Activated naive CD8-positive, alpha-beta T cell treated with anti-CD3 and anti-CD28 coated beads, Interleukin-2, amount 10 ng/mL, durations not matched to agents 7 days and 5 days (primary cell): ENCODE measurements around the gene PCBP1. TPM values are rescaled to one million over a fixed set of nuclear protein-coding genes. Genes with fewer than 3 reads are reported as not detected.

Experiments
- ATAC-seq: fragments of 150-1000 bp; cut with Tn5 transposase; one replicate; pipeline ENCODE4 v1.10.0; 2021; ENCODE audit warnings: low read depth, moderate library complexity
- POLR2A ChIA-PET: fragments of 350-600 bp; sonication (Branson Sonifier 250); formaldehyde crosslinking; loops from one replicate; lab custom pipeline; 2021; ENCODE audit warnings: antibody characterized with exemption; lab: Charles Lee
- DNase-seq: peaks from one replicate; pipeline ENCODE4 v3.0.0; 2021
- H3K27ac Mint-ChIP-seq: one replicate; pipeline ENCODE4 v1.8.0; 2022; ENCODE audit warnings: mild to moderate bottlenecking, mixed read lengths
- H3K27me3 Mint-ChIP-seq: one replicate; pipeline ENCODE4 v1.8.0; 2022; ENCODE audit warnings: mild to moderate bottlenecking, moderate library complexity, mixed read lengths
- H3K36me3 Mint-ChIP-seq: one replicate; pipeline ENCODE4 v1.8.0; 2021; ENCODE audit warnings: mild to moderate bottlenecking, mixed read lengths
- H3K4me1 Mint-ChIP-seq: one replicate; pipeline ENCODE4 v1.8.0; 2021; ENCODE audit warnings: mixed read lengths
- H3K4me3 Mint-ChIP-seq: one replicate; pipeline ENCODE4 v1.8.0; 2022; ENCODE audit warnings: mild to moderate bottlenecking, moderate library complexity, mixed read lengths
- H3K9me3 Mint-ChIP-seq: one replicate; pipeline ENCODE4 v1.8.0; 2021; ENCODE audit warnings: mixed read lengths
- total RNA-seq, 2 experiments: library from RNA; stranded (reverse); gene quantifications; one replicate each; pipeline ENCODE4 v1.2.3, GENCODE V29; 2021

Gene PCBP1
- total RNA-seq: 100 to 1,000 TPM; 459 to 467 TPM

DNA sequence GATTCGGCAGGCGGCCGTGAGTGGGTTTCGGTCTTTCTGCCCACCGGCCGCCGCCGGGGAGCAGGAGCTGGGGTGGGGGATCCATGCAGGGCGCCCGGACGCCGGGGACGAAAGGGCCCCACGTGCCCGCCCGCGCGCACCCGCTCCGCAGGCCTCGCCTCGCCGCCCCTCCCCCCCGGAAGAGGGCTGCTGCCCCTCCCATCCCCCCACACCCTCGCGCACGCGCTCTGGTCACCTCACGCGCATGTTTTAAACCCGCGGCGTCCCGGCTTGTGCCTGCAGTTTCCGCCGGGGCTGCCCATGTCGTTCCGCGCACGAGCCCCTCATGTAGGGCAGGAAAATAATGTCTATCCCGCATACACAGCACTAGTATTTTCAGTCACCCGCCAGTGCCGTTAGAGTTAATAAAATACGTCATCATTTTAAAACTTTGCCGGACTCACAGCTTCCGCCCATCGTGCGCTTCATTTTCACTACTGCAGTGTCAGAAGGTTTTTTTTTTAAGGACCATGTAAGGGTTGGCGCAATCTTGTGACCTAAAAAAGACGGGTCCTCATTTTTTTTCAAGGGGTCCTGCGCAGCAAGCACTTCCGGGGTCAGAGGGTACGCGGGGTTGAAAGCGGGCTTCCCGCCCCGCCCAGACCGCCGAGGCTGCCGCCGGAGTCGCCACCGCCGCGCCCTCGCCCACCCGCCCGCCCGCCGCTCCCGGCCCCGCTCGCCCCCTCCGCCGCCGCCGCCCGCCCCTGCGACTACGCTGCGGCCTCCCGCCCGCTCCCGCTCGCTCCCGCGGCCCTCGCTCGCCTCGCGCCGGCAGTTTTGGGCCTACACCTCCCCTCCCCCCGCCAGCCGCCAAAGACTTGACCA lies at the start of gene PCBP1:
TSS of gene PCBP1 (plus strand) at position 640 of the 864 bp plus-strand sequence. CDS start 267 bp downstream, outside the sequence.
- ATAC-seq (peak; percentile 34), DNase-seq (peak; percentile 99)
- Mint-ChIP-seq H3K36me3 (peaks cover 37% of the 10 kb centered on the region), H3K4me3 (peak within 1 kb of the TSS; percentile 96), H3K27ac (peak within 1 kb of the TSS; percentile 98), H3K27me3 (no peaks in the 10 kb centered on the region), H3K4me1 (peaks cover 47% of the 10 kb centered on the region), H3K9me3 (no peaks in the 10 kb centered on the region)
- POLR2A ChIA-PET: interaction anchor here (0.6 to 13.8 kb wide), 14 partner anchors 7 to 381 kb away, joined by 3 to 444 read pairs (median 14); partner anchors contain the start of genes C2orf42, MXD1 and SNRPG

DNA sequence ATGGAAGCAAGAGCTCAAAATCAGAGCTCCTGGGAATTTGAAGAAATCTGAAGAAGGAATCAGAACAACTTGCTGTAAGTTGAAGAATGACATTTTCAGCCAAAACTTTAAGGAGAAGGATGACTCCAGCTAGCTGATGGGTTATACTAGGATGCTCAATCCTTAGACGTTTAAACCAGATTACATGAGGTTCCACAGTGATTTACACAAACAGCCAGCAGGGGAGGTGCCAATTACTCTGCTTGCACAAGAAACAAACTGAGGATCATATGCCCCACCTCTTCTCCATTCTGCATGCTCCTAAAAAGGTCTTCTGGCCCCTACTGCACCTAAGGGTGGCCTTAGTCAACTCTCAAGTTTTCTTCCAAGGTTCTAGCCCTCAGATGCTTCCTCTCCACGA lies 47.9 kb upstream of the PCBP1 start:
- Mint-ChIP-seq H3K4me1 (peaks cover 55% of the 10 kb centered on the region), H3K4me3 (no peak overlapping the region), H3K27ac (no peak overlapping the region), H3K36me3 (peaks cover 36% of the 10 kb centered on the region), H3K9me3 (peaks cover 2% of the 10 kb centered on the region), H3K27me3 (no peaks in the 10 kb centered on the region)
- ATAC-seq (no peak), DNase-seq (no peak)
- POLR2A ChIA-PET: interaction anchor here (1.0 to 1.1 kb wide), 2 partner anchors 104 to 123 kb away, joined by 3 read pairs; no protein-coding TSS in a partner anchor

DNA sequence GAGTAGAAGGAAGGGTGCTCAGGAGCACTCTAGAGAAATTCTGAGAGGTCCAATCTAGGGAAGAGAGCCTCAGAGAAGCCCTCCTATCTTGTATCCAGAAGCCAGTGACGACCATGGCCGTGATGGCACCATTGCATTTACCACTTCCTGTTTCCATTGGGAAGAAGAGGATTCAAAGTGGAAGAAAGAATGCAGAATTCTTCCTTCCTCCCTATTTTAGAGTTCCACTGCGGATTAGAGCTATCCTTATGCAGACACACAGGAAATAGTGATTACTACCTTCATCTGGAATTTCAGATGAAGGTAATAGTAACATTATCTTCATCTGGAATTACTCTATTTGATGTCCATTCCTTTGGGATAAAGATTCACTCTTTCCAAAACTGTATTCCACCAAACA lies 45.6 kb upstream of the PCBP1 start:
- Mint-ChIP-seq H3K4me1 (peaks cover 60% of the 10 kb centered on the region), H3K27me3 (no peaks in the 10 kb centered on the region), H3K9me3 (peaks cover 2% of the 10 kb centered on the region), H3K36me3 (peaks cover 53% of the 10 kb centered on the region), H3K27ac (no peak overlapping the region), H3K4me3 (no peak overlapping the region)
- no peak for ATAC-seq
- POLR2A ChIA-PET: interaction anchor here (3.3 kb wide), 1 partner anchor 28 kb away, joined by 24 read pairs; no protein-coding TSS in a partner anchor
- DNase-seq: no peak

DNA sequence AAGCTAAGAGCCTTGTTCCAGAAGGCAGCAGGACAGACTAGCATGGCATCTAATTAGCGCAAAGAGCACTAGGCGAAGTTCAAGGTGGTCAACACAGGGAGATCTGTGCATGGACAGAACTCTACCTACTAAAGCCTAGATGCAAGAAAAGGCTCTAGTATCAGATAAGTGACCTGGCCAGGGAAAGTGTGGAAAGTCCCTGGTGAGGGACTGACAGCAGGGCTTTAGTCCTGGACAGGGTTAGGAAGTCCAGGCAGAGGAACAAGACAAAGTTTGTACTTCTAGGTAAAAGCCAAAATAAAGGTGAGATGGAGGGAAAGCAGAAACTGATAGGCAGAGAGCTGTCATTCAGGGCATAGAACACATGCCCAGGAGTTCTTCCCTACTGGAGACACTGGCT lies 45.0 kb upstream of the PCBP1 start:
- ATAC-seq: no peak
- H3K27me3 Mint-ChIP-seq: no peaks in the 10 kb centered on the region
- peak overlapping the region; percentile 75 for H3K4me3 Mint-ChIP-seq
- POLR2A ChIA-PET: interaction anchor here (0.7 to 3.3 kb wide), 3 partner anchors 27 to 128 kb away, joined by 3 to 24 read pairs (median 11); partner anchors contain the start of gene MXD1
- peak overlapping the region; percentile 94 for H3K27ac Mint-ChIP-seq
- DNase-seq: no peak
- H3K9me3 Mint-ChIP-seq: peaks cover 2% of the 10 kb centered on the region
- H3K4me1 Mint-ChIP-seq: peaks cover 57% of the 10 kb centered on the region
- H3K36me3 Mint-ChIP-seq: peaks cover 53% of the 10 kb centered on the region

DNA sequence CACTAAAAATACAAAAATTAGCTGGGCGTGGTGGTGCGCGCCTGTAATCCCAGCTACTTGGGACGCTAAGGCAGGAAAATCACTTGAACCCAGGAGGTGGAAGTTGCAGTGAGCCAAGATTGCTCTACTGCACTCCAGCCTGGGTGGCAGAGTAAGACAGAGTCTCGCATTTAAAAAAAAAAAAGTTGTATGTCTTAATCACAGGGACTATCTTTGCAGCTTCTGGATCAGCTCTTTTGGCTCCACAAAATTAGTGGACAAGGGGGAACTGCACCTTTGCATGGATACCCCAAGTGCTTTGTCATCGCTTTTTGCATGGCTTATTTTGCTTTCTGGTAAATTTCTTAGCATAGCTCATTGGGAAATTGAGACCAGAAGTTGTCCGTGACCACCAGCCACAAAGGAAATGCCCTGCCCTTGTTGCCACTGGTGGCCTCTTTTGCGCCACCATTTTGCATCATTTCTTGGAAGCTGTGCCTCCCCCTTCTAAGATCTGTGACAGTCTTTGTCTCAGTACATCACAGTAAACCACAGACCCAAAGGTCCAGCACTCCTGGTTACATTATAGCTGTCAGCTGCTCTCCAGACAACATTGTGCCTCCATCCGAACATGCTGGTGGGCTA lies 43.9 kb upstream of the PCBP1 start:
- POLR2A ChIA-PET: interaction anchor here (1.0 to 3.3 kb wide), 10 partner anchors 26 to 148 kb away, joined by 3 to 24 read pairs (median 5); partner anchors contain the start of genes C2orf42 and MXD1
- Mint-ChIP-seq H3K27me3 (no peaks in the 10 kb centered on the region), H3K36me3 (peaks cover 52% of the 10 kb centered on the region), H3K9me3 (no peaks in the 10 kb centered on the region), H3K4me3 (peak overlapping the region; percentile 75), H3K27ac (peak overlapping the region; percentile 94), H3K4me1 (peaks cover 56% of the 10 kb centered on the region)
- ATAC-seq (peak; percentile 86), DNase-seq (peak; percentile 61)

DNA sequence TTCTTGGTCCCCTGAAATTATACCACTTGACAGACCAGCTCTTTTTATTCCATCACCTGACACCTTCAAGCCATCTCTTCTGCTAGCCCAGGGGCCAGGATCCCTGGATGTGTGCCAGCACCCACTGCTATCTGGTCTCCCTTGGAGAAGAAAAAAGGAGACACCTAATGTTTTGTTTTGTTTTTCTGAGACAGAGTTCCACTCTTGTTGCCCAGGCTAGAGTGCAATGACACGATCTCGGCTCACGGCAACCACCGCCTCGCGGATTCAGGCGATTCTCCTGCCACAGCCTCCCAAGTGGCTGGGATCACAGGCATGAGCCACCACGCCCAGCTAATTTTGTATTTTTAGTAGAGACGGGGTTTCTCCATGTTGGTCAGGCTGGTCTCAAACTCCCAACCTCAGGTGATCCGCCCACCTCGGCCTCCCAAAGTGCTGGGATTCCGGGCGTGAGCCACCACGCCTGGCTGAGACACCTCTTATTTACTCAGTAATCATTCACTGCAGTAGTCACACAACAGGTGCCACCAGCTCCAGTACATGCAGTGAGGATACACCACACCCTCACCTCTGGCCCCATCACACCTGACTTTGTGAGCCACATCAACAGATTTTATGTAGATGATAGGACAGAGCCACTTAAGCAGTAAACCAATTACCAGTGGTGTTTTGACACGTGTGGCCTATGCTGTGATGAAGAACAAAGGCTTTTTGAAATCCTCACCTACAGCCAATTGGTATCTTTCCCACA lies 42.8 kb upstream of the PCBP1 start:
- peaks cover 49% of the 10 kb centered on the region for H3K36me3 Mint-ChIP-seq
- peak overlapping the region; percentile 94 for H3K27ac Mint-ChIP-seq
- H3K4me1 Mint-ChIP-seq: peaks cover 55% of the 10 kb centered on the region
- H3K9me3 Mint-ChIP-seq: no peaks in the 10 kb centered on the region
- ATAC-seq: no peak
- H3K27me3 Mint-ChIP-seq: no peaks in the 10 kb centered on the region
- POLR2A ChIA-PET: interaction anchor here (1.2 to 3.3 kb wide), 6 partner anchors 25 to 130 kb away, joined by 3 to 24 read pairs (median 6); partner anchors contain the start of gene MXD1
- H3K4me3 Mint-ChIP-seq: peak overlapping the region; percentile 75
- no peak for DNase-seq

DNA sequence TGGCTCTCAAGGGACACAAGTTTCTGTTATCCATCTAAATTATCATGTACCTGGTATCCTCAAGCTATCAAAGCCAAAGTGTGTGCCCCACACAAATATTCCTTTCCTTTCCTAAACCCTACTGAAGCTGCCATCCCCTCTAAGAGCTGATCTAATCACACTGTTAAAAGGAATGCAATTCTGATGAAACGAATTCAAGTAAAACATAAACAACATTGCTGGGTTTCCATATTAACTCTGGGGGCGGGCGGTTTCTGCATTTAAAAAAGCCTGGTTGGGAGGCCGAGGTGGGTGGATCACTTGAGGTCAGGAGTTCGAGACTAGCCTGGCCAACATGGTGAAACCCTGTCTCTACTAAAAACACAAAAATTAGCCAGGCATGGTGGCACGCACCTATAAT lies 41.9 kb upstream of the PCBP1 start:
- H3K4me1 Mint-ChIP-seq: peaks cover 49% of the 10 kb centered on the region
- DNase-seq: no peak
- ATAC-seq: no peak
- no peaks in the 10 kb centered on the region for H3K9me3 Mint-ChIP-seq
- peaks cover 47% of the 10 kb centered on the region for H3K36me3 Mint-ChIP-seq
- H3K4me3 Mint-ChIP-seq: no peak overlapping the region
- POLR2A ChIA-PET: interaction anchor here (0.6 kb wide), 1 partner anchor 154 kb away, joined by 3 read pairs; no protein-coding TSS in a partner anchor
- no peaks in the 10 kb centered on the region for H3K27me3 Mint-ChIP-seq
- H3K27ac Mint-ChIP-seq: peak overlapping the region; percentile 4

DNA sequence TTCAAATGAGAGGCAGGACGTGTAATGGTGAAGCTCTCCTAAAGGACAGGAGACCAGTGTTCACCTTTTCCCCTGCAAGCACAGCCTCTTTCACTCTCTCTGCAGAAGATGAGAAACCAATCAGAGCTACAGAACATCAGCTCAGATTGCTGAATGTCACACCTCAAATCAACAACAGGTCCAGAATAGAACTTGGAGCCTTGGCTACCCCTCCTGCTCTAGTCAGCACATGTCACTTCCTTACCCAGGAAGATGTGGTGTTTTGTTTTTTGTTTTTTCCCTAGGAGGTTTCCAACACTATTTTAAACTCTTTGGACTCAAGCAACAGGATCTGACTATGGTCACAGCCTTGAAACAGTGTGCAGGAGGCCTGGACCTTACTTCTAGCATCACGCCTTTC lies 41.3 kb upstream of the PCBP1 start:
- Mint-ChIP-seq H3K27ac (peak overlapping the region; percentile 73), H3K4me1 (peaks cover 49% of the 10 kb centered on the region), H3K4me3 (no peak overlapping the region), H3K9me3 (no peaks in the 10 kb centered on the region), H3K27me3 (no peaks in the 10 kb centered on the region), H3K36me3 (peaks cover 47% of the 10 kb centered on the region)
- ATAC-seq (no peak), DNase-seq (no peak)
- POLR2A ChIA-PET: interaction anchor here (0.6 kb wide), 1 partner anchor 154 kb away, joined by 3 read pairs; no protein-coding TSS in a partner anchor

DNA sequence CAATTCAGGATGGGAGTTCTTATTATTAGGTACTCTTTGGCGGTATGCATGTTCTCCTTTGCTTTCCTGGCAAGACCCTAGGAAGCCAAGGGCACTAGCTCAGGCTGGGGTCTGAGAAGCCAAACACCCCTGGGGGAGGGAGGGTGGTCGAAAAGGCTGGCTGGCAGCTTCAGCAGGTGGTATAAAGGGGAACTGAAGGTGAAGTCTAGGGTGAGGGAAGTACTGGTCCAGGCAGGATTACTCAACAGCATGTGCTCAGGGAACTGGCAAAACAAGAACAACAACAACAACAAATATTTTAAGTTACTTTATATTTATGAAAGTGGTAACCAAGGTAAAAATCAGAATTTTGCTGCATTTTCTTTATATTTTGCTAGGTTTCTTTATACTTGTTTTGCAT lies 40.7 kb upstream of the PCBP1 start:
- Mint-ChIP-seq H3K4me1 (peaks cover 49% of the 10 kb centered on the region), H3K36me3 (peaks cover 46% of the 10 kb centered on the region), H3K27ac (peak overlapping the region; percentile 73), H3K27me3 (no peaks in the 10 kb centered on the region), H3K4me3 (no peak overlapping the region), H3K9me3 (no peaks in the 10 kb centered on the region)
- DNase-seq: no peak
- POLR2A ChIA-PET: no interaction called here
- no peak for ATAC-seq

DNA sequence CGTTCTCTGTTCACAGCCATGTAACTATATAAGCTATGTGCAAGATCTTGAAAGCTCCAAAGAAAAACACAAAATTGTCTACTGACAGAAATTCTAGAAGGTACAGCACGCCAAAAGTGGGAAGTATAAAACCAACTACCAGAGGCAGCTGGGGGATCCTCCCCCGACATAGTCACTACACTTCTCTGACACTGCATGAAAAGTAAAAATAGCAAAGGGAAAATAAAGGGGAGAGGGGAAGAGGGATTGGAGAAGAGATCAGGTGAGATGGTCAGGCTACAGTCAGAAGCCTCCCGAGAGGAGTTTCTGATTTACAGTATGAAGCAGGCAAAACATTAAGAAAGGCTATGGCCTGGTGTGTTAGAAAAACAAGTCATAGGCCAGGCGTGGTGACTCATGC lies 39.8 kb upstream of the PCBP1 start:
- Mint-ChIP-seq H3K27ac (peak overlapping the region; percentile 9), H3K4me1 (peaks cover 43% of the 10 kb centered on the region), H3K4me3 (no peak overlapping the region), H3K9me3 (no peaks in the 10 kb centered on the region), H3K27me3 (no peaks in the 10 kb centered on the region), H3K36me3 (peaks cover 44% of the 10 kb centered on the region)
- DNase-seq: no peak
- no peak for ATAC-seq
- POLR2A ChIA-PET: interaction anchor here (0.6 to 0.7 kb wide), 2 partner anchors 9 to 328 kb away, joined by 3 to 4 read pairs; no protein-coding TSS in a partner anchor

DNA sequence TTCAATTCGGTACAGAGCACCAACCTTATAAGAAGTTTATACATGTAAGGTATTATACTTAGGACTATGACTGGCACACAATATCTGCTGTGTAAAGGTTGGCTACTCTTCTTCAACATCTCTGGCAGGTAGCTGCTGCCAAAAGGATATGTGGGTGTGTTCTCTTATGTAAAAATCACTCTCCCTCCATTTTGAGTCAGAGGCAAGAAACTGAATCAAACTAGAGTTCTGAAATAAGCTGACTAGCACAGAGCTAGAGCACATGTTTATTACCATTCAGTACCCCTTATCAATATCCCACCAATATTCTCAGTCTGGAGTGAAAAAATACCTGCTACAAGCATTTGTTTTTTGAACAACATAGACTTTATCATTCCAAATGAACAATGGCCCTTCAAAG lies 38.0 kb upstream of the PCBP1 start:
- H3K27me3 Mint-ChIP-seq: no peaks in the 10 kb centered on the region
- H3K27ac Mint-ChIP-seq: no peak overlapping the region
- no peak for ATAC-seq
- H3K4me1 Mint-ChIP-seq: peaks cover 25% of the 10 kb centered on the region
- no peak for DNase-seq
- POLR2A ChIA-PET: no interaction called here
- no peaks in the 10 kb centered on the region for H3K9me3 Mint-ChIP-seq
- peaks cover 46% of the 10 kb centered on the region for H3K36me3 Mint-ChIP-seq
- H3K4me3 Mint-ChIP-seq: no peak overlapping the region

DNA sequence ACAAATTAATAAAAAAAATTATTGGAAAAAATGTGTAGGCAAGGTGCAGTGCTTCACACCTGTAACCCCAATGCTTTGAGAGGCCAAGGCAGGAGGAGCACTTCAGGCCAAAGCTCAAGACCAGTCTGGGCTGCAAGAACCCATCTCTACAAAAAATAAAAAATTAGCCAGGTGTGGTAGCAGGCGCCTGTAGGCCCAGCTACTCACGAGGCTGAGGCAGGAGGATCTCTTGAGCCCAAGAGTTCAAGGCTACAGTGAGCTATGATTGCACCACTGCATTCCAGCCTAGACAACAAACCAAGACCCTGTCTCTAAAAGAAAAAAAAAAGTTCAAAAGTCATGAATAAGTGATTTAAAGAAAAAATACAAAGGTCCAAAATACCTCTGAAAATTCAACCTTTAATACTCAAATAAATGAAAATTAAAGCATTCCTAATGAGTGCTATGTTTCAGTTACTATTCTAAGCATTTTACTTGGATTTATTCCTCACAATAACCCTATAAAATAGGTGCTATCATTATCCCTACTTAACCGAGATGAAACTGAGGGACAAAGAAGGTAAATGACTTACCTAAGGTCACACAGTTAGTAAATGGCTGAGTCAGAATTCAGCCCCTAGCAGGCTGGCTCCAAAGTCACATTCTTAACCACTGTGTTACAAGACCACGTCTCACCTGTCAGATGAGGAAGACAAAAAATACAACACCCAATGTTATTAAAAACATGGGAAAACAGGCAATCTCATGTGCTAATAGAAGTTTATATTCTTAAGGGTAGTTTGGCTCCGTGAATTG lies 36.4 kb upstream of the PCBP1 start:
- POLR2A ChIA-PET: no interaction called here
- H3K27me3 Mint-ChIP-seq: no peaks in the 10 kb centered on the region
- DNase-seq (no peak), ATAC-seq (no peak)
- peaks cover 44% of the 10 kb centered on the region for H3K36me3 Mint-ChIP-seq
- no peak overlapping the region for H3K27ac Mint-ChIP-seq
- no peaks in the 10 kb centered on the region for H3K9me3 Mint-ChIP-seq
- H3K4me3 Mint-ChIP-seq: no peak overlapping the region
- peaks cover 13% of the 10 kb centered on the region for H3K4me1 Mint-ChIP-seq
